NCI-H2196 treated with DMSO at 0.1 percent for 48 hours (cell line): ENCODE data around the gene CHD6.
"Not testable (repeated sequence)": the region's sequence is repeated elsewhere in the genome, so short reads cannot be mapped to it uniquely, and the experiment has no call there.

Source experiments
- DNase-seq: peaks from one replicate; lab custom pipeline; 2025; ENCODE audit not compliant: unreplicated experiment; lab: John Stamatoyannopoulos, UW

Gene CHD6

DNA sequence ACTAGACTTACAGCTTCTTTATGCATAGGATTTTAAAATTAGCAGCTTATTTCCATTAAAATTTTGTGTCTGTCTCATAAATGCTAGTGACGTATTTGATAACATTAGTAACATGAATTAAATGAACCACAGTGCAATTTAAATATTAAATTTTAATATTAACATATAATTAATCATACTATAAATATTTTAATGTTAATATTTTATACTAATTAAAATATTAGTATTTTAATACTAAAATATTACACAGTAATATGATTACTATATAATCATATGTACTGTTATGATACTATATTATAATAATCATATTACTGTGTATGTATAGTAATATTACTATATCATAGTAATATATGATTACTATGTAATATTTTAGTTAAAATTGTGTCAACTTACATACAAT lies 73.7 kb downstream of the CHD6 start:
- DNase-seq, result no peak

DNA sequence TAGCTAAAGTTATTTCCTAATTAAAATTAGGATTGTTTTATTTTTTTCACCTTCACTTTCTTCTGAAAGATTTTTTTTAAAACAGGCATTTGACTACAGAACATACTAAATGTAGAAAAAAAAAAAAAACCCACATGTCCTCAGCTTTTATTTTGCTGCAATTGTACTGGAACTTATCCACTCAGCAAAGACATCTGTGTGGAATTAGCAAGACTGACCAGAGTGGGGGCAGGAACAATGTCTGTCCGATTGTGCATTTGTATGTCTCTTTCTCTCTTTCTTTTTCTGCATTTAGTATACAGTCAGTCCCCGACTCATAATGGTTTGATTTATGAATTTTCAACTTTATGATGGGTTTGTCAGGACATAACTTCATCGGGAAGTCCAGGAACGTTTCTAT lies 77.3 kb downstream of the CHD6 start:
- no peak for DNase-seq

DNA sequence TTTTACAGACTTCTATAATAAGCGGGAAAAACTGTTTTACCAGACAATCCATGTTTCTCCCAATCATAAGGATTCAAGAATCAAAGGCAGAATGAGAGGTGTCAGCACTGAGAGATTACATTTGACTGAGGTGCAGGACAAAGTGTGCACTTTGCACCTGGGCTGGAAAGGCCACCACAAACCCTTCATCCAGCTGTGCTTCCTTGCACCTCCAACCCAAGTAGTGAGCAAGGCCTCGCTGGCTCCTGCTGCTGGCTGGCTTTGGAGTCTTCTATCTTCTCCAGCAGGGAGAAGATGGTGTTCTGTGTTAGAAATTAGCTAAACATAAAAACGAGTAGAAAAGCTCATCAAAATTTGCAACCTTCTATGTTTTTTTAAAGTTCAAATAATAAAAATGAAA lies 77.7 kb downstream of the CHD6 start:
- no peak for DNase-seq

DNA sequence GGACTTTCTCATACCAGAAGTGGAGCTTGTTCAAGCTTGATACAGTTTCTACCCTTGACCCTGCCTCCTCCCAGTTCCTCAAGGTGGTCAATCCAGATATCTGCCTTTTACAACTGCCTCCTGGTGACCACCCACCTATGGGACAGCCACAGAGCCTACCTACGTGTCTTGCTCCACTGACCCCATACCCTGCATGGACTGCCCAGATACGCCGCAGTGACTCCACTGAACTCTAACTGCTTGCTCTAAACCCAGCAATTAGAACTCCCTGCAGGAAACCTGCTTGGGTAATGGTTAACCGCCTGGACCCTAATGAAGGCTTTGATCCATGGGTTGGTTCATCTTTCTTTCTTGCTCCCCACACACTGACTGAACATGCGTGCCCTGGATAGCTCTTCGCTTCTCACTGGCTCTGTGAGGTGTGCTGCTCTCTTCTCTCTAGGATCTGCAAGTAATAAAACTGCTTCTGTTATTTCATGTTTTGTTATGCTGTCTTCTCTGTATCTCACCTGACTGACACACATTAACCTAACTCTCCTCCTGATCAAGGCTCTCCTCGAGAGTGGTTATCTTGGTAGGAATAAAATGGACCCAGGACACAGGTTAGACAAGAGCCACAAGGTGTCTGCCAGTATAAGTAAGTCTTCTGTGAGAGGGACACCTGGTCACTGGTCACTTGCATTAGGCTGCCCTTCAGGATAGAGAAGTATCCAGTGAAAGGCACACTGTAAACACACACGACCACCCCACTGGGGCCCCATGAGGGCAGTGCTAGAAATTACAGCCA lies 79.2 kb downstream of the CHD6 start:
- DNase-seq, result no peak

DNA sequence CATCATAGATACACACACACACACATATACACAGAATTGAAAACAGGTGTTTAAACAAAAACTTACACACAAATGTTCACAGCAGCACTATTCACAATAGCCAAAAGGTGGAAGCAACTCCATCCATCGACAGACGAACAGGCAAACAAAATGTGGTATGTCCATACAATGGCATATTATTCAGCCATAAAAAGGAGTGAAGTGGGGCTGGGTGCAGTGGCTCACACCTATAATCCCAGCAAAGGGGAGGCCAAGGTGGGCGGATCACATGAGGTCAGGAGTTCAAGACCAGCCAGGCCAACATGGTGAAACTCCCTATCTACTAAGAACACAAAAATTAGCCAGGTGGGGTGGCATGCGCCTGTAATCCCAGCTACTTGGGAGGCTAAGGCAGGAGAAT lies 80.3 kb downstream of the CHD6 start:
- no peak for DNase-seq

DNA sequence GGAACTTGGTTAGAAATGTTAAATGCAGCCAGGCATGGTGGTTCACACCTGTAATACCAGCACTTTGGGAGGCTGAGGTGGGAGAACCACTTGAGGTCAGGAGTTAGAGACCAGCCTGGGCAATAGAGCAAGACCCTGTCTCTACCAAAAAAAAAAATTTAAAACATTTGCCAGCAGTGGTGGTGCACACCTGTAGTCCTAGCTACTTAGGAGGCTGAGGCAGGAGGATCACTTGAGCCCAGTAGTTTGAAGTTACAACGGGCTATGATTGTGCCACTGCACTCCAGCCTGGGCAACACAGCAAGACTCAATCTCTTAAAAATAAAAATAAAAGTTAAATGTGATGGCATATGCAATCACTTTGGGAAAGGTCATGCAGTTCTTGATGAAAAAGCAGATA lies 82.6 kb downstream of the CHD6 start:
- DNase-seq, result not testable (repeated sequence)

DNA sequence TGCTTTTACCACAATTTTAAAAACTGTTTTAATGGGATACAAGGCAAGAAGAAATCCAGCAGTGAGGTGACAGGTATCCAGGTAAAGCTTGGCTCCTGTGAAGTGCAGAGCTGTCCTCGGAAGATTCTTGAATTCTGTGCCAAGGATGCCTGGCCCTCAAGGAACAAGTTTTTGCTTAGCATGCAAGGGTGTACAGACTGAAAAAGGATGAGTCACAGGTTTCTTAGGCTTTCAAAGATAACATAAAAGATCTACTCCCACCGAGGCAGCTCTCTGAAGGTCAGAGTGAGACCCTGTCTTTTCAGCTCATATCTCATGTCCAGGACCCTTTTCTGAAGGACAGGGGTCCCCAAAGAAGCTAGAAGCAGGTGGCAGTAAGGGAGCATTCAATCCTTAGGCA lies 83.3 kb downstream of the CHD6 start:
- no peak for DNase-seq

DNA sequence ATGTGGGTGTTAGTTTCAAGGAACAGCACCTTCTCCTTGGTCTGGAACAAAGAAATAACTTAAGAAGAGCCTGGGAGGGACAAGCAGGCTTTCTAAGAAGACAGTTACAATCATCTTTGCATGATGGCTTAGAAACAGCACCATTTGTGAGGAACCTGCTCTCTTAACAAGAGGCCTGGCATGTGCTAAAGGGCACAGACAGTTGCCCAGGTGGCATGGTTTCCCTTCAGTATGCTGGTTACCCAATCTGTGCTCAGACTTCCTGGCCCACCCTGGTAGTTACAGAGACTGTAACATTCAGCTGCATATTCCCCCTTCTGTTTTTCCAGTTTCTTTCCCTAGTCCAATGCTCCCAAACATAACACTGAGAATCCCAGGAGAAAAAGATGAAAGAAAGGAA lies 84.0 kb downstream of the CHD6 start:
- no peak for DNase-seq

DNA sequence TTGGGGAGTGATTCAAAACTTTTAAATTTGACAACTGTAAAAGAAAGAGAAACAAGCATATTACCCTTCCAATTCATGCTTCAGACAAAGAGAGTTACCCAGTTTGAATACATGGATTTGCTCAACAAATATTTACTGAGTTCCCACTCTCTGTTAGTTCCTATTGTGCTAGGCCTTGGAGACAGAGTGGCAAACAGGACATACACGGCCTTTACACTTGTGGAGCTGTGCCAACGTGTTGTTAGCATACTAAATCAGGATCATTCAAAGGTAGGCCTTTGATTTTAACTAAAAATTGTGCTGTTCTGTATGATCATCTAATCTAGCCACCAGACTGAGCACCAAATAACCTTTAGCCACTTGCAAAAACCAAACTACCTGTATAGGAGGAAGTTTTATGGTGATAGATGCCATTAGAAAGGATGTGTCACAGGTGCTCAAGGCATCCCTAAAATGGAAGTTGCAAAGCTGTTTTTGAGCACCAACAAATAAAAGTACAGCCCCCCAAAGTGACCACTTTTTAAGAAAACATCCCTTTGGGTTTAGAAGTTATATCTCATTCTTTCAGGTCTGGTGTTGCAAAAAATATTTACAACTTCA lies 84.5 kb downstream of the CHD6 start:
- DNase-seq, result no peak

DNA sequence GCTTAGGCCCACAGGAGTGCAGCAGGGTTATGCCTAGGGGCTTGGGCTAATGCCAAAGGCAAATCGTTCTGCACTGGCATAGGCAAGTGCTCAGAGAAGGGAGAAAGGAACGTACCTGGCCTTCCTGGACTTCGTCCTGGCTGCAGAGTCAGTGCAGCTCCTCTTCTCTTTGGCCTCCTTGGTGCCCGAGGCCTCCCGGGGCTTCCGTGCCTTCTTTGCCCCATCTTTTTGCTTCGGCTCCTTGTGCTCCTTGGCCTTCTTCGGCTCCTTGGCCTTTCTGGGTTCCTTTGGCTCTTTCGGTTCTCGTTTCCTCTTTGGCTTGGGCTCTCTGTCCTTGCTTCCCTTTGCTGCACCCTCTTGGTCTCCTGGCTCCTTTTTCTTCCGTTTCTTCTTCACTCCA lies 85.2 kb downstream of the CHD6 start:
- DNase-seq, result no peak

DNA sequence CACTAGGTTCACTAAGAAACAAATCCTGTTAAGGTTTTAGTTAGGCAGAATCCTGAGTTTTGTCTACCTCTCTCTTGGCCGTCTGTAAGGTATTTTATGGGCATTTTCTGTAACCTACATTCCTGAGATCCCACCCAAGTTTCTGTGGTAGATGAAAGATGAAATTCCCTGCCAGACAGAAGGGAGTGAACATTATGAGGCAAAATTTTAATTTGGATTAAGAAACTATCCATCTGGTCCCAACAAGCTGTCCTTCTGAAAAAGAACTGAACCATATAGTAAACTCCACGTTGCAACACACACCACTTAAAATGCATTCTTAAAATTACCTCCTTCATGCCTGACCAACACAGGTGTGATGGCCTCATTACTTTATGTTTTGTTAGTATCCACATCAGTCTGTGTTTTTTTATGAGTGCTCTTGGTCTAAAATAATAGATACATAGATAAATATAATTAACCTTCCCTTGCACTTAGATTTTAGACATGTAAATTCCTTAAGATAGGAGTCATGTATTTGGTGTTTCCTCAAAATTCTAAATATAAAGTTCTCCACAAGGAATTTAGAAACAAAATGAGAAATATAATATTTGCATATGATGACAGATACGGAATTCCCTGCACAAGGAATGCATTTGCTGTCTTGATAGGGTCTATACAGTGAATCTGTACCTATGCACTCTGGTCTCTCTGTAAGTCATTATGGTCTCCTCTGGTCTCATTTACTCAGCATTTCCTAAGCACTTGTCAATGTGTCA lies 86.5 kb downstream of the CHD6 start:
- DNase-seq, result no peak

DNA sequence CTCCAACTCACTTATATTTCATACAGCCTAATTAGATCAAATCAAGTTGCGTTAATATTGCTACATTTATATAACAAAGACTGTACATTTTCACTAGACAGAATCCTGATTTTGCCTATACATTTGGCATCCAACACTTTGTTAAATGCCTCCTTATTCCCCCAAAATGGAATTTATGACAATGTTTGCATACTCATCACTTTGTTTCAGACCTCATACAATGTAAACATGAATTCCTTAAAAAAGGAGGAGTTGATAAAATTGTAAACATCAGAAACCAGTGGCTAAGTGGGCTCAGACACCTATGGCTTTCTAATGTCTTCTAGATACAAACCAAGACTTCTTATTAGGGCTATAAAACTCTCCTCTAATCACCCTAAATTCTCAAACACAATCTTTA lies 87.3 kb downstream of the CHD6 start:
- DNase-seq, result no peak

DNA sequence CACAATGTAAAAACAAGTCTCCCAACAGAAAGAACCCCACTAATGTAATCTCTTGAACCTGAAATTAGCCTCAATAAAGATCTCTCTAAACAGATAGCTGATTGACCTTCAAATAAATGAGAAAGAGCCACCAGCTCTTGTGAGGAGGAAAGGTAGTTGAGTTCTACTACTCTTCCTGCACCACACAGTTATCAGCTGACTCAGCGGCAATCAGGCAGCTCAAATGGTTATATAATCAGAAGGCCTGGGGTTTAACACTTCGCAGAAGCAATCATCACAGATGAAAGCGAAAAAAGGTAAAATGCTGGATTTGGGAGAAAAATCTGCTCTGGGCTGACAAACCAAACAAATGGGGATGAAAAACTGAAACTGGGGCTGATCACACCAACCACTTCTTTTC lies 91.8 kb downstream of the CHD6 start:
- DNase-seq, result no peak

DNA sequence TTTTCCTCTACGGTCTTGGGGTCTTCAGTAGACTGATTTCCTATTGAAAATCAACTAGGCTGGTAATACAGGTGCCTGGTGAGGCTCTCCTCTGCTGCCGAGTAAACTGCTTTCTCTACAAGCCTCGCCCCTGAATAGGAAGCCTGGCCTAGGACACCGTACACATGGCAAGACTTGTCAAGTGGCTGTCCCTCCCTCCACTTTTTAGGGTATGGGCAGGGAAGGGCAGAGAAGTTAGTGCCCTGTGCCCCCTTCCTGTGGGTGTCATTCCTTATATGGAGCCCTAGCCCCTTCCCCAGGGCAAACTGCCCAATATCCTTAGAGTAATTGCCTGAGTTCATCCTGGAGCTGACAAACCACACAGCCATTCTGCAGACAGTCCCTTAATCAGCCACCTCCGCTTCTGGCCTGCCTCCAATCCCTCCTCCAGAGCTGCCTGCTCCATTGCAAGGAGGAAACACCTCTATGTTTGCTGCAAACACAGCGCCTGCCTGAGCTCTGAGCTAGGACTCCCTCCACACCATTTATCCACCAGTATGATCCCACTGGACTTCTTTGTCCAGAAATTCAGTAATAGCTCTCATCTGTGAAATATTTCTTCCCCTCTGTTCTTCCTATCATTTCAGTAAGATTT lies 93.1 kb downstream of the CHD6 start:
- peak; percentile 71 for DNase-seq

DNA sequence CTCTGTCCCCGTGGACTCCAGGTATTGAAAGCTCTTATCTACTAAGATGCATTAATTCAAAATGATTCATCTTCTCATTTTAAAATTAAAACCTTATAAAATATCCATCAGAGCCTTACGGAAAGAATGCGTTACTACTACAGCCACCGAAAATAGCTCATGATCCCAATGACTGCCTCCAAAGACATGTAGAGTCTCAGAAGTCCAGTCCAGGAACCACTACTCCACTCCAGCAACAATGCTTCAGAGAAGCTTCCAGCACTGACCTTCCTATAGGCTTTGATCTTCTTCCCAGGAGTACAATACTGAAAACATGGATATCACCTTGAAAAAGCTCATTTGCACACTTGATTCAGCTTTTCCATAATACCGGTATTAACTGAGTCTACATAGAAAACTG lies 94.3 kb downstream of the CHD6 start:
- no peak for DNase-seq

DNA sequence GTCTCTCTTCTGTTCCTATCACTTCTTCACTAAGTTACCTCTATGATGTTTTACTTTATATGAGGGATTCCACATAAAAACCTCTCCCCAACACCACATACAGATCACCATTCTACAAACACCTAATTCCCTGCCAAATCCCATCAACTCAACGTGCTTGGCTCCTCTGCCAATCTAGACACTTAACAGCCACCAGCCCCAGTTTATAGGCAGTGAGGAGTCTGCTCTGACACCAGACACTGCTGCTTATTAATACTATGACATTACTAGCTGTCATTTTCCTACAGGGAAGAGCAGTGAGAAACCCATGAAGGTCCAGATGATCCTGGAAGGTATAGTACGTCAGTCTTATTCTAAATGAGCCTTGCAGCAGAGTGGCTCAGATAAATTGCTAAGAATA lies 104.3 kb downstream of the CHD6 start:
- DNase-seq, result no peak

DNA sequence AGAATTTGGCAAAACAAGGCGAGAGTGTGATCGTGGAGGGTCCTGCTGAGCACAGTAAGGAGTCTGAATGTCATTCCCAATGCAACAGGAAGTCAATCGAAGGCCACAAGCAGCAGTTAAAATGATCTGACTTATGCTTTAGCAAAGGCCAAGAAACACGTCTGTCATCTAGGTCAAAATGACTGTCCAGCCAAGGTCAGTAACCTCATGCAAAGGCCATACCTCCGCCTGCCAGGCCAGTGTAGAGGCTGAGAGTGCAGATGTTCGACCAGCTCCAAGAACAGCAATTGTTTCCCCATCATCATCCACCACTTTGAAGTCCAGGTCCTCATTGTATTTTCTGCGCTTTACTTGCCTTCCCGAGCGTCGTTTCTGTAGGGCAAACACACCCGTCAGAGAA lies 105.6 kb downstream of the CHD6 start:
- no peak for DNase-seq

DNA sequence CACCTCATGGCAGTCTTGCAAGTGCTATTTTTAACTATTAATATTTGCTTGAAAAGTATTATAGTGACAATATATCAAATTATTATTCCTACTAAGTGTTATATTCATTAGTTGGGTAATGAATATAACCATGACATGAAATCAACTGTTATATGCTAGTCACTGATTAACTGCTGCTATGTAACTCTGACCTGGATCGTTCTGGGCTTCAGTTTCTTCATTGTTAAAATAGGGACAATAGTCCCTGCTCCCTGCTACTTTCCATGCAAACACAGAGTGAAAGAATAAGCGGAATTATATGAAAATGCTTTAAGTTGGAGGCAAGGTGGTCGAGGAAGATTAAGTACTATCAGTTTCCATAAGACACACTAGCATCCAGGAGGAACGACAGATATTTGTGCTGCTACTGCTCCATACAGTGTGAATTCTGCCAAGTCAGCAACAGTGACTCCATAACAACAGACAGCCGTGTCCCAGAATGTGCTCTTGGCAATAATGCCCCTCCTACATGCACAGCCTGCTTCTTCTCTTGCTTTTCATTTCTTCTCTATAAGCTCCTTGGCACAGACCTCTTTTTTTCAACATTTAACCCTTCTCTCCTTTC lies 107.2 kb downstream of the CHD6 start:
- no peak for DNase-seq

DNA sequence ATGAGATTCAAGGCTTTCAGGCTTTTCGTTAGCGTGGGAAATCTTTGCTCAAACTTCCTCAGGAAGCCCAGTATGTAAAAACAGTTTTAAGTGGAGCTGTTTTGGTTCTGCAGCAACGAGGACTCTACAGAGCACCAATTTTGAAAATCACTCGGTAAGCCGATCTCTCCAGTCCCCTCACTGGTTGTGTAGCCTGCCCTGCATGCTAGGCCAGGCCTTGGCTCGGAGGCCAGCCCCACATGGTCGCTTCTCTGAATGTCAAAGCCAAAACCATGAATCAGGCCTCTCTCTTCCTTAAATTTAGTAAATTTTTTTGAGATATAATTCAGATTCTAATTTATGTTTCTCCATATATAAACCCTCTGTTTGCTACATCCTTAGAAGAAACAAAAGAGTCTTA lies 108.0 kb downstream of the CHD6 start:
- no peak for DNase-seq

DNA sequence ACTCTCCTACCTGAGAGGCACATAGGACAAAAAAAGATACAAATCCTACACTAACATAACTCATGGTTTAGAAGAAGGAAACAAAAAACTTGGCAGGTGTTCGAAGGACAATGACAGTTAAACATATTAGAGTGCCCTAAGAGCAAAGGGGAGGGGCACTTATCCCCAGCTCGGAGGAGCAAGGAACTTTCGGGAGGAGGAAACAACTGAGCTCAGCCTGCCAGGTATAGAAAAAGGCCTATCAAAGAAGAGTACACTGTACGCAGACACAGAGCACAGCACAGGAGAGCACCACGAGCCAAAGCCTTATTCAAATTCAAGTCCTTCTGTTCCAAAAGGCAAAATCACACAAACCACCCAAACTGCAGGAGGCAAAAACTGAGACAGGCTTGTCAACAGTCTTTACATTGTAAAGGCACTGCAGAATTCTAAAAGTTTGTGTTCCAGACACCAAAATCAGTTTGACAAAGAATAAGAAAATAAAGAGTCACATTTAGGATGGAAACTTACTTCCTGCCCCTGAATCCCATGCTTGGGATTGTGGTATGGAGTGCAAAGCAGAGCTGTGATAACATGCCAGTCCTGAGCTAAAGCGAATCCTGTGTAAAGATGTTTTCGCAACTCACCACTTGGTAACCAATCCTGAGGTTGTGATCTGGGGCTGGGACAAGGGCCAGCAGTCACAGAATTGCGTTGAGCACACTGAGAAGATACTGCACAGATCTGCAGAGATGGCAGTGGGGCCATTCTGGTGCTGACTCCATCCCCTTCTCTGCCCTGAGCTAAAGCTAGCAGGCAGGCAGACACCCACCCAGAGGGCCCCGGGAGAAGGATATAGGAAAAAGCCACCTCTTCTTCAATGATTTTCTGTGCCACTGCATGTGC lies 108.6 kb downstream of the CHD6 start:
- no peak for DNase-seq
